HepG2 (cell line): ENCODE measurements around the gene TP63. TPM values are rescaled to one million over a fixed set of nuclear protein-coding genes. Genes with fewer than 3 reads are reported as not detected.

ENCODE experiments used
- ATAC-seq: fragments of 200-7000 bp; cut with Tn5 transposase; 3 replicates; pipeline ENCODE4 v1.9.1; 2020; ENCODE audit warnings: mild to moderate bottlenecking, moderate library complexity
- BruUV-seq: library from RNA; stranded (reverse); fragments of 400-500 nt; replicated peaks from 2 replicates; lab custom pipeline; 2021; lab: Mats Ljungman, UMichigan
- CTCF ChIA-PET: fragments of 300-600 bp; formaldehyde crosslinking; extraction: SDS; loops from one replicate; lab custom pipeline; 2021; ENCODE audit warnings: low total read pairs, inconsistent platforms, low intra/inter-chr PET ratio; lab: Yijun Ruan, JAX
- POLR2A ChIA-PET: fragments of 350-600 bp; sonication (Branson Sonifier 250); formaldehyde crosslinking; loops from one replicate; lab custom pipeline; 2020; ENCODE audit warnings: antibody characterized with exemption, inconsistent platforms; lab: Yijun Ruan, JAX
- DNase-seq: peaks from one replicate; pipeline ENCODE4 v3.0.0-alpha.2; 2015; ENCODE audit warnings: low spot score
- FAIRE-seq: peaks from 3 replicates; lab custom pipeline; 2011; peaks lifted over from hg19 to GRCh38; lab: Jason Lieb, UNC
- H2AFZ ChIP-seq: one replicate; pipeline ENCODE4 v1.6.1; 2011; ENCODE audit warnings: low read length, inconsistent platforms
- H3K27ac ChIP-seq: fragments of 300-600 bp; 3 replicates; pipeline ENCODE4 v1.8.0; 2011; ENCODE audit warnings: mixed run types, mild to moderate bottlenecking, mixed read lengths, low read length, inconsistent platforms; ENCODE audit not compliant: insufficient read depth; ENCODE audit errors: extremely low read length
- H3K27me3 ChIP-seq, 2 experiments: fragments of 200-600 bp in 1 of 2; 2 replicates in 1 of 2; 3 replicates in 1 of 2; pipeline versions ENCODE4 v1.6.0 to v1.8.0; 2011; ENCODE audit warnings: low read length in 2 of 2, mild to moderate bottlenecking in 2 of 2, moderate library complexity in 2 of 2, inconsistent platforms in 1 of 2; ENCODE audit not compliant: insufficient read depth in 2 of 2, control insufficient read depth in 1 of 2
- H3K36me3 ChIP-seq, 2 experiments: fragments of 200-600 bp in 1 of 2; replicated peaks in 1 of 2; 2 replicates in 1 of 2; 3 replicates in 1 of 2; pipeline versions ENCODE4 v1.5.1 to v1.8.0; 2011; ENCODE audit warnings: low read length in 2 of 2, inconsistent platforms in 1 of 2; ENCODE audit not compliant: insufficient read depth in 2 of 2, control insufficient read depth in 1 of 2
- H3K4me1 ChIP-seq: 2 replicates; pipeline ENCODE4 v1.5.1; 2012; ENCODE audit warnings: low read length, inconsistent platforms; ENCODE audit not compliant: insufficient read depth
- H3K4me2 ChIP-seq: 2 replicates; pipeline ENCODE4 v1.6.0; 2011; ENCODE audit warnings: low read depth, low read length, inconsistent platforms
- H3K4me3 ChIP-seq, 3 experiments: fragments of 200-600 bp in 1 of 3; sonication (generic), shearing (Covaris generic) in 1 of 3; replicated peaks in 1 of 3; 2 replicates each; pipeline ENCODE4 v1.5.1; 2011 to 2016; ENCODE audit warnings: low read length in 3 of 3, inconsistent platforms in 2 of 3, low read depth in 2 of 3, mild to moderate bottlenecking in 2 of 3, control low read depth in 1 of 3, mixed read lengths in 1 of 3; ENCODE audit not compliant: insufficient read depth in 1 of 3
- H3K79me2 ChIP-seq: one replicate; pipeline ENCODE4 v1.6.1; 2011; ENCODE audit warnings: low read length, inconsistent platforms; ENCODE audit not compliant: insufficient read depth
- H3K9ac ChIP-seq: 2 replicates; pipeline ENCODE4 v1.6.0; 2011; ENCODE audit warnings: mild to moderate bottlenecking, low read depth, low read length, inconsistent platforms; ENCODE audit not compliant: insufficient read depth
- H3K9me3 ChIP-seq: 2 replicates; pipeline ENCODE4 v1.5.1; 2012; ENCODE audit warnings: mild to moderate bottlenecking, low read length
- H4K20me1 ChIP-seq: 2 replicates; pipeline ENCODE4 v1.6.0; 2011; ENCODE audit warnings: inconsistent platforms, mild to moderate bottlenecking, low read length, moderate library complexity; ENCODE audit not compliant: insufficient read depth
- ARID5B ChIP-seq: IDR thresholded peaks from 2 replicates; pipeline ENCODE4 v1.4.0; 2020; ENCODE audit warnings: mild to moderate bottlenecking, missing genetic modification reagents
- DMAP1 ChIP-seq: IDR thresholded peaks from 2 replicates; pipeline ENCODE4 v1.6.1; 2016
- FOXO1 ChIP-seq: sonication (generic); formaldehyde crosslinking; IDR thresholded peaks from 2 replicates; pipeline ENCODE4 v1.4.0; 2020; ENCODE audit warnings: missing genetic modification reagents
- HNF4G ChIP-seq, 2 experiments: sonication (generic) in 1 of 2; formaldehyde crosslinking in 1 of 2; IDR thresholded peaks; 2 replicates each; pipeline versions ENCODE4 v1.4.0 to v1.6.1; 2011 to 2020; ENCODE audit warnings: borderline replicate concordance in 2 of 2, low read depth in 2 of 2, mild to moderate bottlenecking in 2 of 2, low read length in 1 of 2, missing genetic modification reagents in 1 of 2, moderate library complexity in 1 of 2
- NCOR1 ChIP-seq: fragments of 200-600 bp; sonication (generic); IDR thresholded peaks from 2 replicates; pipeline ENCODE4 v1.7.0; 2017; ENCODE audit warnings: antibody characterized with exemption, low read length, borderline replicate concordance
- PAF1 ChIP-seq: IDR thresholded peaks from 2 replicates; pipeline ENCODE4 v1.6.1; 2016; ENCODE audit warnings: missing genetic modification reagents, missing compliant biosample characterization
- PRDM15 ChIP-seq: sonication (generic); formaldehyde crosslinking; IDR thresholded peaks from 2 replicates; pipeline ENCODE4 v1.4.0; 2020; ENCODE audit warnings: missing genetic modification reagents
- PRPF4 ChIP-seq: fragments of 200-400 bp; formaldehyde crosslinking; IDR thresholded peaks from 2 replicates; pipeline ENCODE4 v1.6.1; 2016; ENCODE audit warnings: low read length, low read depth; ENCODE audit not compliant: poor library complexity, severe bottlenecking
- SETDB1 ChIP-seq: sonication (generic); formaldehyde crosslinking; IDR thresholded peaks from 2 replicates; pipeline ENCODE4 v1.5.1; 2020; ENCODE audit warnings: missing genetic modification reagents, mild to moderate bottlenecking, borderline replicate concordance
- ZFP36 ChIP-seq: fragments of 150-350 bp; IDR thresholded peaks from 2 replicates; pipeline ENCODE4 v1.6.1; 2018; ENCODE audit warnings: borderline replicate concordance, low read length, low read depth; ENCODE audit not compliant: partially characterized antibody
- ZNF350 ChIP-seq: sonication (generic); formaldehyde crosslinking; IDR thresholded peaks from 2 replicates; pipeline ENCODE4 v1.4.0; 2020; ENCODE audit warnings: mild to moderate bottlenecking, low read depth, missing genetic modification reagents, borderline replicate concordance
- ZNF367 ChIP-seq: sonication (generic); formaldehyde crosslinking; IDR thresholded peaks from 2 replicates; pipeline ENCODE4 v1.4.0; 2020; ENCODE audit warnings: missing genetic modification reagents, borderline replicate concordance
- in situ Hi-C: cut with HindIII; loops from 2 replicates; pipeline ENCODE4 v1.10.0; 2017; ENCODE audit warnings: low pct_unique_long_range_greater_than_20kb; ENCODE audit not compliant: extremely low pct_ligation_motif_present
- intact Hi-C: fragments of 100-400 bp; cut with micrococcal nuclease; formaldehyde crosslinking; loops from one replicate; pipeline ENCODE4 v1.10.0; 2022; ENCODE audit not compliant: unreplicated experiment
- polyA plus RNA-seq, 8 experiments: library from polyadenylated mRNA; depleted of rRNA in 3 of 8; stranded (reverse) in 7 of 8; unstranded in 1 of 8; fragments of >200 nt; fragmentation: Illumina TruSeq in 4 of 8; extraction: Trizol in 4 of 8; gene quantifications; 2 replicates each; pipeline versions ENCODE4 v1.2.1 to v1.2.3, GENCODE V29; 2011 to 2016; ENCODE audit warnings: low read depth in 4 of 8, missing spikeins in 1 of 8, mixed read lengths in 1 of 8; ENCODE audit not compliant: insufficient read depth in 1 of 8
- total RNA-seq, 5 experiments: library from RNA; depleted of rRNA; stranded (reverse); fragments of >200 nt; fragmentation: Illumina TruSeq; extraction: Trizol; gene quantifications; 2 replicates each; pipeline ENCODE4 v1.2.3, GENCODE V29; 2016; ENCODE audit warnings: low read depth in 1 of 5
- TF ChIP-seq, protein P1 (sequence below): IDR thresholded peaks from 2 replicates; pipeline ENCODE4 v1.6.1; 2016; ENCODE audit warnings: missing compliant biosample characterization, missing genetic modification reagents, borderline replicate concordance
- TF ChIP-seq, protein P2 (sequence below): sonication (generic); formaldehyde crosslinking; conservative IDR thresholded peaks from 2 replicates; pipeline ENCODE4 v1.8.0; 2022; ENCODE audit warnings: missing genetic modification reagents

TP63 gene
- total and polyA plus RNA-seq, 2 of the 13 experiments (the other 11 are each of a cell fraction or from before 2014, with no cell fraction given) = not detected

DNA sequence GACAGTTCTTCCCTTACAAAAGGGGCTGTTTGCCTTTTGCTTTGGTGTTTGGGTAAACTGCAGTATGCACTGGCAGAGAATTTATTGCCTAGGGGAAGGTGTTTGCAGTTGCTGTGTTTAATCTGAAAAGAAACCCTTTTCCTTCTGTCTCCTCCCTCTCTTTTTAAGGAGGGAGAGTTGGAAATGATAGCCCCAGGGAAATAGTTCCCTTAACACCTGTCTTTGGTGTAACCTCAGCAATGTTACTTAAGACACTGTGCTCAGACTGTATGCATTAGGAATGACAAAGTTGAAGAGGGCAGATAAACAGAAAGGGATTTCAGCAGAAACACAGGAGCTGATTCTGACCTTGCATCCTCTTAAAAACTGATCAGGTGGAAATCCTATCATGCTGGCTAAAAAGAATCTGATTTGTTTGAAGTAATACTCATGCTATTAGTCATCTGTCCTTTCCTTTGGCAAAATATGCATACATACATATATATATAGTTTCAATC lies 125.4 kb downstream of the TP63 start:
- no peaks in the 10 kb centered on the region for H4K20me1 ChIP-seq
- intact Hi-C loops (no loop called here), in situ Hi-C loops (no loop called here)
- H3K27me3 ChIP-seq = no peaks in the 10 kb centered on the region
- ATAC-seq (no peak), FAIRE-seq (no peak), DNase-seq (no peak)
- no peak overlapping the region for H3K4me3 ChIP-seq
- no peak overlapping the region for H3K9ac ChIP-seq
- H3K36me3 ChIP-seq = no peaks in the 10 kb centered on the region
- BruUV-seq = no TSS peak
- H3K4me1 ChIP-seq = no peaks in the 10 kb centered on the region
- no peak overlapping the region for H3K27ac ChIP-seq
- H3K4me2 ChIP-seq = no peak overlapping the region
- H3K9me3 ChIP-seq = no peaks in the 10 kb centered on the region
- POLR2A ChIA-PET = no interaction called here
- no peak overlapping the region for H2AFZ ChIP-seq
- CTCF ChIA-PET = no interaction called here
- no peaks in the 10 kb centered on the region for H3K79me2 ChIP-seq
- TF ChIP-seq FOXO1 = no peak
- no peak for TF ChIP-seq PAF1
- no peak for TF ChIP-seq SETDB1
- no peak for TF ChIP-seq ARID5B (CRISPR knock-in tag)
- no peak for TF ChIP-seq DMAP1 (CRISPR knock-in tag)
- TF ChIP-seq, protein P1, sequence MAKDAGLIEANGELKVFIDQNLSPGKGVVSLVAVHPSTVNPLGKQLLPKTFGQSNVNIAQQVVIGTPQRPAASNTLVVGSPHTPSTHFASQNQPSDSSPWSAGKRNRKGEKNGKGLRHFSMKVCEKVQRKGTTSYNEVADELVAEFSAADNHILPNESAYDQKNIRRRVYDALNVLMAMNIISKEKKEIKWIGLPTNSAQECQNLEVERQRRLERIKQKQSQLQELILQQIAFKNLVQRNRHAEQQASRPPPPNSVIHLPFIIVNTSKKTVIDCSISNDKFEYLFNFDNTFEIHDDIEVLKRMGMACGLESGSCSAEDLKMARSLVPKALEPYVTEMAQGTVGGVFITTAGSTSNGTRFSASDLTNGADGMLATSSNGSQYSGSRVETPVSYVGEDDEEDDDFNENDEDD = no peak
- no peak for TF ChIP-seq PRPF4
- TF ChIP-seq ZNF350 (CRISPR knock-in tag) = no peak
- TF ChIP-seq ZNF367 (CRISPR knock-in tag) = no peak
- no peak for TF ChIP-seq NCOR1
- no peak for TF ChIP-seq HNF4G (IDR thresholded peaks at IDR 0.05; ENCODE audit: borderline replicate concordance, low read depth, low read length)
- no peak for TF ChIP-seq HNF4G (CRISPR knock-in tag; IDR thresholded peaks at IDR 0.05; ENCODE audit: borderline replicate concordance, low read depth)
- no peak for TF ChIP-seq ZFP36
- no peak for TF ChIP-seq PRDM15 (CRISPR knock-in tag)
- TF ChIP-seq, protein P2, sequence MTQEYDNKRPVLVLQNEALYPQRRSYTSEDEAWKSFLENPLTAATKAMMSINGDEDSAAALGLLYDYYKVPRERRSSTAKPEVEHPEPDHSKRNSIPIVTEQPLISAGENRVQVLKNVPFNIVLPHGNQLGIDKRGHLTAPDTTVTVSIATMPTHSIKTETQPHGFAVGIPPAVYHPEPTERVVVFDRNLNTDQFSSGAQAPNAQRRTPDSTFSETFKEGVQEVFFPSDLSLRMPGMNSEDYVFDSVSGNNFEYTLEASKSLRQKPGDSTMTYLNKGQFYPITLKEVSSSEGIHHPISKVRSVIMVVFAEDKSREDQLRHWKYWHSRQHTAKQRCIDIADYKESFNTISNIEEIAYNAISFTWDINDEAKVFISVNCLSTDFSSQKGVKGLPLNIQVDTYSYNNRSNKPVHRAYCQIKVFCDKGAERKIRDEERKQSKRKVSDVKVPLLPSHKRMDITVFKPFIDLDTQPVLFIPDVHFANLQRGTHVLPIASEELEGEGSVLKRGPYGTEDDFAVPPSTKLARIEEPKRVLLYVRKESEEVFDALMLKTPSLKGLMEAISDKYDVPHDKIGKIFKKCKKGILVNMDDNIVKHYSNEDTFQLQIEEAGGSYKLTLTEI (CRISPR knock-in tag) = no peak
